ENCODE measurements around the gene MAP2K5. TPM values are rescaled to one million over a fixed set of nuclear protein-coding genes. Genes with fewer than 3 reads are reported as not detected.

The MAP2K5 gene
- total and polyA plus RNA-seq, 10 of the 15 experiments (the other 5 are each of a cell fraction or from before 2014, with no cell fraction given): 1.3 to 19.4 (median 9.6) TPM

DNA sequence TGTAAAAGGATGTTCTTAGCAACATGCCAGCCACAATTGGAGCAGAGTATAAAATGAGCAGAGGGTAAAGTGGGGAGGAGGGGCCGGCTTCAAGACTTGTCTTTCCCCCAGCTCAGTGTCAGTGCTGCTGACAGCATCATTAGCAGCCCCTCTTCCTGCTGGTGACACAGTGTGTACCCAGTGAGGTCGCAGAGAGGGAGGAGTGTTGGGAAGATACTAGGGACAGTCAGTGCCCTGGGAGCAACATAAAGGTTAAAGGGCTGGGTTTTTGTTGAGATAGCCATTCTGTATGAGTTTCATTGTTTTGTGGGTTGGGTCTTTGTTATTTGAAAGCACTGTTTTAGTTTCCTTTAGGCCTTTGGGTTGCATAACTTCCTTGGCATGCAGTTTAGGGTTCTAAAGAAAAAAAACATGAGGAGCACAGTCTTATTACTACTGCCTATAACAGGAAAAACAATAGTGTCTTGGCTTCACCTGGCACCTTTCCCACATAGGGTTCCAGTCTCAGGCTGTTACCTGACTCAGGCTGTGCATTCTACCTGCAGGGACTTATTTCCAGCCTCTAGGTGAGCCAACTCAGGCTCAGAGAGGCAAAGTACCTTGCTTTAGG, 188.7 kb downstream of the MAP2K5 start (continued):
- TF ChIP-seq, protein P1, sequence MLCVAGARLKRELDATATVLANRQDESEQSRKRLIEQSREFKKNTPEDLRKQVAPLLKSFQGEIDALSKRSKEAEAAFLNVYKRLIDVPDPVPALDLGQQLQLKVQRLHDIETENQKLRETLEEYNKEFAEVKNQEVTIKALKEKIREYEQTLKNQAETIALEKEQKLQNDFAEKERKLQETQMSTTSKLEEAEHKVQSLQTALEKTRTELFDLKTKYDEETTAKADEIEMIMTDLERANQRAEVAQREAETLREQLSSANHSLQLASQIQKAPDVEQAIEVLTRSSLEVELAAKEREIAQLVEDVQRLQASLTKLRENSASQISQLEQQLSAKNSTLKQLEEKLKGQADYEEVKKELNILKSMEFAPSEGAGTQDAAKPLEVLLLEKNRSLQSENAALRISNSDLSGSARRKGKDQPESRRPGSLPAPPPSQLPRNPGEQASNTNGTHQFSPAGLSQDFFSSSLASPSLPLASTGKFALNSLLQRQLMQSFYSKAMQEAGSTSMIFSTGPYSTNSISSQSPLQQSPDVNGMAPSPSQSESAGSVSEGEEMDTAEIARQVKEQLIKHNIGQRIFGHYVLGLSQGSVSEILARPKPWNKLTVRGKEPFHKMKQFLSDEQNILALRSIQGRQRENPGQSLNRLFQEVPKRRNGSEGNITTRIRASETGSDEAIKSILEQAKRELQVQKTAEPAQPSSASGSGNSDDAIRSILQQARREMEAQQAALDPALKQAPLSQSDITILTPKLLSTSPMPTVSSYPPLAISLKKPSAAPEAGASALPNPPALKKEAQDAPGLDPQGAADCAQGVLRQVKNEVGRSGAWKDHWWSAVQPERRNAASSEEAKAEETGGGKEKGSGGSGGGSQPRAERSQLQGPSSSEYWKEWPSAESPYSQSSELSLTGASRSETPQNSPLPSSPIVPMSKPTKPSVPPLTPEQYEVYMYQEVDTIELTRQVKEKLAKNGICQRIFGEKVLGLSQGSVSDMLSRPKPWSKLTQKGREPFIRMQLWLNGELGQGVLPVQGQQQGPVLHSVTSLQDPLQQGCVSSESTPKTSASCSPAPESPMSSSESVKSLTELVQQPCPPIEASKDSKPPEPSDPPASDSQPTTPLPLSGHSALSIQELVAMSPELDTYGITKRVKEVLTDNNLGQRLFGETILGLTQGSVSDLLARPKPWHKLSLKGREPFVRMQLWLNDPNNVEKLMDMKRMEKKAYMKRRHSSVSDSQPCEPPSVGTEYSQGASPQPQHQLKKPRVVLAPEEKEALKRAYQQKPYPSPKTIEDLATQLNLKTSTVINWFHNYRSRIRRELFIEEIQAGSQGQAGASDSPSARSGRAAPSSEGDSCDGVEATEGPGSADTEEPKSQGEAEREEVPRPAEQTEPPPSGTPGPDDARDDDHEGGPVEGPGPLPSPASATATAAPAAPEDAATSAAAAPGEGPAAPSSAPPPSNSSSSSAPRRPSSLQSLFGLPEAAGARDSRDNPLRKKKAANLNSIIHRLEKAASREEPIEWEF (IDR thresholded peaks at IDR 0.05; ENCODE audit: insufficient replicate concordance, low read depth, low read length): no peak
- no peak for TF ChIP-seq NFXL1 (IDR thresholded peaks at IDR 0.05; ENCODE audit: borderline replicate concordance)
- no peak for TF ChIP-seq EED (IDR thresholded peaks at IDR 0.05; ENCODE audit: low read depth)
- TF ChIP-seq, protein P2, sequence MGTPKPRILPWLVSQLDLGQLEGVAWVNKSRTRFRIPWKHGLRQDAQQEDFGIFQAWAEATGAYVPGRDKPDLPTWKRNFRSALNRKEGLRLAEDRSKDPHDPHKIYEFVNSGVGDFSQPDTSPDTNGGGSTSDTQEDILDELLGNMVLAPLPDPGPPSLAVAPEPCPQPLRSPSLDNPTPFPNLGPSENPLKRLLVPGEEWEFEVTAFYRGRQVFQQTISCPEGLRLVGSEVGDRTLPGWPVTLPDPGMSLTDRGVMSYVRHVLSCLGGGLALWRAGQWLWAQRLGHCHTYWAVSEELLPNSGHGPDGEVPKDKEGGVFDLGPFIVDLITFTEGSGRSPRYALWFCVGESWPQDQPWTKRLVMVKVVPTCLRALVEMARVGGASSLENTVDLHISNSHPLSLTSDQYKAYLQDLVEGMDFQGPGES (IDR thresholded peaks at IDR 0.05): no peak
- no peak for TF ChIP-seq BCL11A (IDR thresholded peaks at IDR 0.05; ENCODE audit: low read depth, low read length)

DNA sequence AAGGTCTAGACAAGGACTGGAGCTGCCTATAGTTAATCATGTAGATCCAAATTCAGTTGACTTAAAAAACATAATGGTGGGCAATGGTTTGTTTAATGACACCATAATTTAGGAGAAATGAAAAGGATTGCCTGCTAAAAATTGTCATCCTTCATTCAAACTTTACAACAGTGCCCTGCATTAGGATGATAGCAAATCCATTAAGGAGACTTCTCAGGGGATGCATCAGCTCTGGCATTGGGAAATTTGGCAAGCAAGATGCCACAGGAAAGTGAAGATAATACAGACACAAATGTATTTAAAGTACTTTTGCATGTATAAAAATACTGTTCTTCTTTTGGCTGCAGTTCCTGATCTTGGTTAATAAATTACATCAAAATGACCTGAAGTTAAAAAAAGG, 189.7 kb downstream of the MAP2K5 start:
- in situ Hi-C loops (cut with MboI) (no loop called here), intact Hi-C loops (cut with micrococcal nuclease; ENCODE audit: unreplicated experiment) (no loop called here)
- ChIA-PET POLR2A (no interaction called here), SMC1A (ENCODE audit: uncharacterized antibody, unreplicated experiment) (interaction anchor here (0.5 to 1.4 kb wide), 6 partner anchors 12 to 318 kb away, joined by 3 to 4 read pairs (median 3); no protein-coding TSS in a partner anchor), RAD21 (ENCODE audit: unreplicated experiment) (no interaction called here), CTCF (interaction anchor here (1.1 to 1.2 kb wide), 2 partner anchors 12 to 14 kb away, joined by 3 to 6 read pairs; no protein-coding TSS in a partner anchor)
- H3K9me3 ChIP-seq (replicated peaks; ENCODE audit: control insufficient read depth, insufficient read depth, low read length): no peaks in the 10 kb centered on the region
- no peak for FAIRE-seq
- no peak overlapping the region for H3K4me2 ChIP-seq (ENCODE audit: control insufficient read depth, insufficient read depth)
- no peaks in the 10 kb centered on the region for H4K20me1 ChIP-seq (ENCODE audit: control insufficient read depth, insufficient read depth)
- TF ChIP-seq, protein P3, sequence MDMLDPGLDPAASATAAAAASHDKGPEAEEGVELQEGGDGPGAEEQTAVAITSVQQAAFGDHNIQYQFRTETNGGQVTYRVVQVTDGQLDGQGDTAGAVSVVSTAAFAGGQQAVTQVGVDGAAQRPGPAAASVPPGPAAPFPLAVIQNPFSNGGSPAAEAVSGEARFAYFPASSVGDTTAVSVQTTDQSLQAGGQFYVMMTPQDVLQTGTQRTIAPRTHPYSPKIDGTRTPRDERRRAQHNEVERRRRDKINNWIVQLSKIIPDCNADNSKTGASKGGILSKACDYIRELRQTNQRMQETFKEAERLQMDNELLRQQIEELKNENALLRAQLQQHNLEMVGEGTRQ (IDR thresholded peaks at IDR 0.05; ENCODE audit: borderline replicate concordance, low read depth, low read length): no peak
- TF ChIP-seq EED (IDR thresholded peaks at IDR 0.05; ENCODE audit: low read depth) (no peak), YBX1 (IDR thresholded peaks at IDR 0.05) (no peak), NR2C1 (IDR thresholded peaks at IDR 0.05) (no peak), BCL11A (IDR thresholded peaks at IDR 0.05; ENCODE audit: low read depth, low read length) (no peak)
- TF ChIP-seq, protein P4, sequence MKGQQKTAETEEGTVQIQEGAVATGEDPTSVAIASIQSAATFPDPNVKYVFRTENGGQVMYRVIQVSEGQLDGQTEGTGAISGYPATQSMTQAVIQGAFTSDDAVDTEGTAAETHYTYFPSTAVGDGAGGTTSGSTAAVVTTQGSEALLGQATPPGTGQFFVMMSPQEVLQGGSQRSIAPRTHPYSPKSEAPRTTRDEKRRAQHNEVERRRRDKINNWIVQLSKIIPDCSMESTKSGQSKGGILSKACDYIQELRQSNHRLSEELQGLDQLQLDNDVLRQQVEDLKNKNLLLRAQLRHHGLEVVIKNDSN (IDR thresholded peaks at IDR 0.05; ENCODE audit: borderline replicate concordance, extremely low read length, insufficient read depth, low read depth, low read length): no peak
- no peaks in the 10 kb centered on the region for H3K79me2 ChIP-seq (ENCODE audit: control insufficient read depth, insufficient read depth, low read length)
- no peaks in the 10 kb centered on the region for H3K27me3 ChIP-seq (replicated peaks in 1 of 2; ENCODE audit: control insufficient read depth in 2 of 2, insufficient read depth in 2 of 2, low read length in 1 of 2)
- ATAC-seq: no peak
- H3K36me3 ChIP-seq (ENCODE audit: control insufficient read depth in 2 of 2, insufficient read depth in 2 of 2, low read length in 1 of 2): no peaks in the 10 kb centered on the region
- BruUV-seq (replicated peaks): no TSS peak
- H3K4me3 ChIP-seq: no peak overlapping the region
- no peak overlapping the region for H3K27ac ChIP-seq (ENCODE audit: control insufficient read depth, insufficient read depth)
- H2AFZ ChIP-seq (ENCODE audit: control insufficient read depth, low read depth, low read length): no peak overlapping the region
- H3K9ac ChIP-seq (ENCODE audit: control insufficient read depth, insufficient read depth, low read length): no peak overlapping the region
- H3K4me1 ChIP-seq (ENCODE audit: control insufficient read depth, insufficient read depth, low read length): peaks cover 5% of the 10 kb centered on the region; the same call in 1 of the 2 replicates
- no peak for DNase-seq (ENCODE audit: low read depth, low spot score)

Data from GM12878 (cell line).